Adrenal gland (tissue), 12 donors: ENCODE data around the gene VWA3A. TPM values are rescaled to one million over a fixed set of nuclear protein-coding genes. Genes with fewer than 3 reads are reported as not detected.

ENCODE experiments used
- DNase-seq, 7 donors: peaks; one replicate each; pipeline ENCODE4 v3.0.0-alpha.2; 2019 to 2020
- H3K27ac ChIP-seq, 5 donors: fragments of 200-600 bp; sonication (generic) in 4 of 5; 1 replicate in 3 of 5; 2 replicates in 2 of 5; pipeline versions ENCODE4 v1.5.1 to v1.8.0; 2016 to 2020; ENCODE audit warnings: mild to moderate bottlenecking in 1 of 5
- H3K27me3 ChIP-seq: fragments of 200-600 bp; 2 replicates; pipeline ENCODE4 v1.8.0; 2021
- H3K36me3 ChIP-seq, 2 donors: fragments of 200-600 bp; replicated peaks in 1 of 2; 1 replicate in 1 of 2; 2 replicates in 1 of 2; pipeline versions ENCODE4 v1.5.1 to v1.8.0; 2018 to 2022
- H3K4me1 ChIP-seq, 2 donors: fragments of 200-600 bp; replicated peaks in 1 of 2; 1 replicate in 1 of 2; 2 replicates in 1 of 2; pipeline versions ENCODE4 v1.5.1 to v1.8.0; 2018 to 2021
- H3K4me3 ChIP-seq, 4 donors: fragments of 200-600 bp; sonication (generic) in 3 of 4; one replicate each; pipeline ENCODE4 v1.5.1; 2016 to 2018
- H3K9me3 ChIP-seq, 3 donors: fragments of 200-600 bp; sonication (generic) in 1 of 3; replicated peaks in 1 of 3; 1 replicate in 2 of 3; 2 replicates in 1 of 3; pipeline versions ENCODE4 v1.5.1 to v1.8.0; 2016 to 2021
- POLR2A ChIP-seq, 2 donors: fragments of 450-650 bp; IDR thresholded peaks; one replicate each; pipeline ENCODE4 v1.6.1; 2017; ENCODE audit warnings: antibody characterized with exemption in 2 of 2, mild to moderate bottlenecking in 2 of 2, moderate library complexity in 1 of 2
- whole genome bisulfite sequencing, 4 donors: extraction: QIAGEN DNeasy Blood & Tissue Kit in 2 of 4; methylation state at CpG; one replicate each; pipeline versions ENCODE4 v1.1.5 to v1.1.7; 2013 to 2017; 5-methylcytosine and 5-hydroxymethylcytosine counted together
- intact Hi-C, 2 donors: fragments of 100-400 bp; cut with DNase I; formaldehyde crosslinking; loops; one replicate each; pipeline versions ENCODE4 v1.14.1 to v1.15.0; 2022 to 2023
- polyA plus RNA-seq, 3 donors: library from polyadenylated mRNA; stranded (reverse); fragments of 200-250 nt in 2 of 3; fragments of 350-450 nt in 1 of 3; fragmentation: Illumina TruSeq in 1 of 3; extraction: RNeasy Lipid Tissue Mini Kit (QIAGEN cat#74804) in 1 of 3; gene quantifications; one replicate each; pipeline ENCODE4 v1.2.3, GENCODE V29; 2013 to 2014
- total RNA-seq, 9 donors: library from RNA; depleted of rRNA in 4 of 9; stranded (reverse); fragments of >200 nt in 4 of 9; fragments of 120-200 nt in 1 of 9; fragmentation: NEBNext Ultra II Directional in 1 of 9; extraction: Animal tissue kit (Norgen Biotek cat#: 25700) in 1 of 9; gene quantifications; one replicate each; pipeline versions ENCODE4 v1.1.0 to v1.2.4, GENCODE V29; 2013 to 2023
- TF ChIP-seq, protein P1 (sequence below), 6 experiments: fragments of 450-650 bp in 4 of 6; fragments of 200-600 bp in 2 of 6; sonication (generic) in 1 of 6; IDR thresholded peaks; 1 replicate in 5 of 6; 2 replicates in 1 of 6; pipeline versions ENCODE4 v1.5.1 to v1.8.0; 2016 to 2021; ENCODE audit warnings: antibody characterized with exemption in 6 of 6, mild to moderate bottlenecking in 2 of 6, moderate library complexity in 1 of 6
- donor health status: healthy with polysubstance abuse.
- donor health status: Bipolar disorder and iron deficiency.
- donor health status: DM: yes; HTN: yes; CAD: no.
- donor health status: DM: no; HTN: no; CAD: no.
- donor health status: DM: no; HTN: no; CAD: no.
- donor health status: DM: yes; HTN: yes; CAD: no.

VWA3A gene
- total and polyA plus RNA-seq, 12 donors = 0.17 to 0.72 (median 0.29) TPM; not detected in 6

DNA sequence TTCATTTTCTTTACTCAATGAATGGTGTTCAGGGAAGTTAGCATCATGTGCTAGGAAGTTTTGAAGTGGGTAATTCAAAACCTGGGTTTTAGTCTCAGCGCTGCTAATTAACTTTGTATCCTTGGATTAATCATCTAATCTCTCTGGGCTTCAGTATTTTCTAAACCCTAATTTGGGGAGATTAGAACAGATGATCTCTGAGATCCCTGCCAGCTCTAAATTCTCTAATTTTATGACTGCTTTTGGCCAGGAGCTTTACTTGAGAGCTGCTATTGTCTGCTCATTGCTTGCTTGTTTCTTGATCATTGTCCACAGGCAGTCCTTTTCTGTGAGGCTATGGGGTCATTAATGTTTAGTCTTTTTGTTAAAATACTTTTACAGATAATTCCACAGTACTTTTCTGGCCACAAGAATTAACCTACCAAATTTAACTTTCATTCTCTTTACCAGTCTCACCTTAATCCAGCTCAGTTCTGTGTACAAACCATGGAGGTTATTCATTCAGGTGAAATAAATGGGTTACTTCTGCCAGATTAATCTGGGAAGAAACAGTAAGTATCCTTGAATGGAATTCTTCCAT is 28.4 kb upstream of the VWA3A start:
- Histone ChIP-seq H3K4me1 (no peaks in the 10 kb centered on the region), H3K9me3 (no peaks in the 10 kb centered on the region), H3K27me3 (no peaks in the 10 kb centered on the region), H3K36me3 (no peaks in the 10 kb centered on the region), H3K4me3 (no peak overlapping the region), H3K27ac (no peak overlapping the region)
- TF ChIP-seq, protein P1, sequence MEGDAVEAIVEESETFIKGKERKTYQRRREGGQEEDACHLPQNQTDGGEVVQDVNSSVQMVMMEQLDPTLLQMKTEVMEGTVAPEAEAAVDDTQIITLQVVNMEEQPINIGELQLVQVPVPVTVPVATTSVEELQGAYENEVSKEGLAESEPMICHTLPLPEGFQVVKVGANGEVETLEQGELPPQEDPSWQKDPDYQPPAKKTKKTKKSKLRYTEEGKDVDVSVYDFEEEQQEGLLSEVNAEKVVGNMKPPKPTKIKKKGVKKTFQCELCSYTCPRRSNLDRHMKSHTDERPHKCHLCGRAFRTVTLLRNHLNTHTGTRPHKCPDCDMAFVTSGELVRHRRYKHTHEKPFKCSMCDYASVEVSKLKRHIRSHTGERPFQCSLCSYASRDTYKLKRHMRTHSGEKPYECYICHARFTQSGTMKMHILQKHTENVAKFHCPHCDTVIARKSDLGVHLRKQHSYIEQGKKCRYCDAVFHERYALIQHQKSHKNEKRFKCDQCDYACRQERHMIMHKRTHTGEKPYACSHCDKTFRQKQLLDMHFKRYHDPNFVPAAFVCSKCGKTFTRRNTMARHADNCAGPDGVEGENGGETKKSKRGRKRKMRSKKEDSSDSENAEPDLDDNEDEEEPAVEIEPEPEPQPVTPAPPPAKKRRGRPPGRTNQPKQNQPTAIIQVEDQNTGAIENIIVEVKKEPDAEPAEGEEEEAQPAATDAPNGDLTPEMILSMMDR (IDR thresholded peaks at IDR 0.05) = no peak
- no peak for TF ChIP-seq POLR2A (IDR thresholded peaks at IDR 0.05)
- WGBS, 4 donors = 85 to 92% (median 90%) methylated on average over 1 of the region's 1 CpG
- intact Hi-C loops = no loop called here
- DNase-seq = no peak

DNA sequence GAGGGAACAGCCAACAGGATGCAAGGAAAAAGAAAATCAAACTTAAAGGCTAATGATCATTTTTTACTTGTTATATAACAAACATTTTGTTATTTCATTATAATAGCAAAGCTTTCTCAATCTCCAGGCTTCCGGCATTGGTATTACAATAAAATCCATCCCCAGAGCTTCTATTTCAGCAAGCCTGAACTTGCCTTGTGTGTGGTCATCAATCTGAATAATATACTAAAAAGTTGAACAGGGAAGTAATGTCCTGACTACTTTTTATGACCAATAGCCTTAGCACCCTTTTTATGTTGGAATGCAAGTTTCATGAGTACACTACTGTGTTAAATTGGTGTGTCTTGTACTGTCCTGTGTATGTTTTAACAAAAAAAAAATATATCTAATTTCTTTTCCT is 27.1 kb upstream of the VWA3A start:
- no peaks in the 10 kb centered on the region for H3K9me3 ChIP-seq
- no peak overlapping the region for H3K4me3 ChIP-seq
- H3K4me1 ChIP-seq = peaks cover 0 to 6% of the 10 kb centered on the region in 2 donors
- H3K36me3 ChIP-seq = no peaks in the 10 kb centered on the region
- no peak for DNase-seq
- H3K27ac ChIP-seq = no peak overlapping the region
- WGBS, 4 donors = 95 to 97% (median 97%) methylated on average over 1 of the region's 1 CpG
- no peaks in the 10 kb centered on the region for H3K27me3 ChIP-seq
- intact Hi-C loops = no loop called here
- TF ChIP-seq, protein P1 (IDR thresholded peaks at IDR 0.05) = no peak
- no peak for TF ChIP-seq POLR2A (IDR thresholded peaks at IDR 0.05)

DNA sequence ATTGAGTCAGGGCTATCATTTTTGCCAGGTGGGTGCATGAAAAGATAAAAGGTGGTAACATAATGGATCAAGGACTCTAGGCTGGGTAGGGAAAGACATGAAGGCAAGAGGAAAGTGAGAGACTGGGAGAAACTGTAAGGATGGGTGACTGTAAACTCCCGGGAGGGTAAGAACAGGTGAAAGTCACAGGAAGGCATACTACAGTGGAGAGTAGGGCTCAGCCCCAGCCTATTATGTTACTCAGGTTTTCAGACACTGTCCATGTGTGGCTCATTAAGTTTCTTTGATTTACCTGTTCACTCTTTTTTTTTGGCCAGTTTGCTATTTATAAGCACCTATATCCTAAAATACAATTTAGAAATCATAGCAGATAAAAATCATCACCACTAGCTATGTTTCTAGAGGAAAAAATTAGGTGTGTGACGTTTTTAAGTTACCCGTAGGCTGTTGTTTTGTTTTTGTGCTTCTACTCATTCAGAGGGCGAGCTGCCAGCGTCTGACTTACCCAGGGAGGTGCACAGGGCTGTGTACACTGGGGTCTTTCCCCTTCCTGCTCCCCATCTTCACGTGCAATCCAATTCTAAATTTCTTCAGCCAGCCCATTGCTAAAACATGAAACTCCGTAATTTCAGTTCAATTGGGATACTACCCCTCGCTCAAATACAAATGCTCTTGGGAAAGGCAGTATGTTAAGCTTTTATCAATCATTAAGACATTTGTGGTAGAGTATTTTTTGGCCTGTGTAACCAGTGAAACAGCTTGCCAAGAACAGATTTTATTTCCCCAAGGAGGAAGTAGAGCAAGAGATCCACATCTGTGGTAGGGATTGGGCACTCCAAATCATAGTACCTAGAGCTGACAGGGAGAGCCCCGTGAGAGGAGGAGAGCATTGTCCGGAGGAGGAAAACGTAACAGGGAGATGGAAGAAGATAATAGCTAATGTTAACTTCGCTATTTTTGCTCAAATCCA is 21.7 kb upstream of the VWA3A start:
- peak in 4 of 7 donors; percentile 15 to 29 (median 29) for DNase-seq
- intact Hi-C loops = loop anchor here in 1 of 2 donors (5.0 kb wide), 1 partner anchor 68 kb away; the partner anchor contains the start of gene PDZD9

More for the DNA sequence above, 21.7 kb upstream of the VWA3A start:
- TF ChIP-seq, protein P1 (IDR thresholded peaks at IDR 0.05) = no peak
- no peak for TF ChIP-seq POLR2A (IDR thresholded peaks at IDR 0.05)
- WGBS, 4 donors = 44 to 57% (median 55%) methylated on average over 12 of the region's 12 CpGs
- Histone ChIP-seq H3K27me3 (no peaks in the 10 kb centered on the region), H3K4me1 (peaks cover 6 to 30% of the 10 kb centered on the region in 2 donors), H3K27ac (peak overlapping the region in 2 of 5 donors; percentile 16 to 50), H3K9me3 (no peaks in the 10 kb centered on the region), H3K4me3 (no peak overlapping the region), H3K36me3 (no peaks in the 10 kb centered on the region)
